HG02870 (cell line): ENCODE results near the gene RFC1.

Experiments used
- ATAC-seq: cut with Tn5 transposase; IDR thresholded peaks from one replicate; pipeline ENCODE4 v1.9.1; 2021; ENCODE audit warnings: mild to moderate bottlenecking, moderate library complexity; ENCODE audit not compliant: unreplicated experiment

The RFC1 gene

GRCh38 chr4:39243462-39243861, 122.7 kb downstream of the RFC1 start:
- ATAC-seq = no peak
